Measurements from ENCODE around the gene TBC1D2.

TBC1D2 gene

GRCh38 chr9:98178874-98179850, 76.3 kb downstream of the TBC1D2 start:
- POLR2A ChIA-PET, result no interaction called here
- H3K4me1 ChIP-seq (ENCODE audit: control insufficient read depth, insufficient read depth, low read length), result no peaks in the 10 kb centered on the region
- CTCF ChIA-PET, result interaction anchor here (0.6 to 1.0 kb wide), 4 partner anchors 14 to 112 kb away, joined by 3 read pairs; no protein-coding TSS in a partner anchor
- no peaks in the 10 kb centered on the region for H3K36me3 ChIP-seq (ENCODE audit: control insufficient read depth in 2 of 2, insufficient read depth in 1 of 2, low read length in 2 of 2)
- H3K9me3 ChIP-seq (ENCODE audit: control insufficient read depth, insufficient read depth, low read depth, low read length), result no peaks in the 10 kb centered on the region
- TF ChIP-seq, protein P1, sequence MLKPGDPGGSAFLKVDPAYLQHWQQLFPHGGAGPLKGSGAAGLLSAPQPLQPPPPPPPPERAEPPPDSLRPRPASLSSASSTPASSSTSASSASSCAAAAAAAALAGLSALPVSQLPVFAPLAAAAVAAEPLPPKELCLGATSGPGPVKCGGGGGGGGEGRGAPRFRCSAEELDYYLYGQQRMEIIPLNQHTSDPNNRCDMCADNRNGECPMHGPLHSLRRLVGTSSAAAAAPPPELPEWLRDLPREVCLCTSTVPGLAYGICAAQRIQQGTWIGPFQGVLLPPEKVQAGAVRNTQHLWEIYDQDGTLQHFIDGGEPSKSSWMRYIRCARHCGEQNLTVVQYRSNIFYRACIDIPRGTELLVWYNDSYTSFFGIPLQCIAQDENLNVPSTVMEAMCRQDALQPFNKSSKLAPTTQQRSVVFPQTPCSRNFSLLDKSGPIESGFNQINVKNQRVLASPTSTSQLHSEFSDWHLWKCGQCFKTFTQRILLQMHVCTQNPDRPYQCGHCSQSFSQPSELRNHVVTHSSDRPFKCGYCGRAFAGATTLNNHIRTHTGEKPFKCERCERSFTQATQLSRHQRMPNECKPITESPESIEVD (tag by site-specific recombination; IDR thresholded peaks at IDR 0.05), result no peak
- TF ChIP-seq ZNF449 (tag by site-specific recombination; IDR thresholded peaks at IDR 0.05), result no peak
- TF ChIP-seq, protein P2, sequence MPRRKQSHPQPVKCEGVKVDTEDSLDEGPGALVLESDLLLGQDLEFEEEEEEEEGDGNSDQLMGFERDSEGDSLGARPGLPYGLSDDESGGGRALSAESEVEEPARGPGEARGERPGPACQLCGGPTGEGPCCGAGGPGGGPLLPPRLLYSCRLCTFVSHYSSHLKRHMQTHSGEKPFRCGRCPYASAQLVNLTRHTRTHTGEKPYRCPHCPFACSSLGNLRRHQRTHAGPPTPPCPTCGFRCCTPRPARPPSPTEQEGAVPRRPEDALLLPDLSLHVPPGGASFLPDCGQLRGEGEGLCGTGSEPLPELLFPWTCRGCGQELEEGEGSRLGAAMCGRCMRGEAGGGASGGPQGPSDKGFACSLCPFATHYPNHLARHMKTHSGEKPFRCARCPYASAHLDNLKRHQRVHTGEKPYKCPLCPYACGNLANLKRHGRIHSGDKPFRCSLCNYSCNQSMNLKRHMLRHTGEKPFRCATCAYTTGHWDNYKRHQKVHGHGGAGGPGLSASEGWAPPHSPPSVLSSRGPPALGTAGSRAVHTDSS (tag by site-specific recombination; IDR thresholded peaks at IDR 0.05), result no peak
- TF ChIP-seq, protein P3, sequence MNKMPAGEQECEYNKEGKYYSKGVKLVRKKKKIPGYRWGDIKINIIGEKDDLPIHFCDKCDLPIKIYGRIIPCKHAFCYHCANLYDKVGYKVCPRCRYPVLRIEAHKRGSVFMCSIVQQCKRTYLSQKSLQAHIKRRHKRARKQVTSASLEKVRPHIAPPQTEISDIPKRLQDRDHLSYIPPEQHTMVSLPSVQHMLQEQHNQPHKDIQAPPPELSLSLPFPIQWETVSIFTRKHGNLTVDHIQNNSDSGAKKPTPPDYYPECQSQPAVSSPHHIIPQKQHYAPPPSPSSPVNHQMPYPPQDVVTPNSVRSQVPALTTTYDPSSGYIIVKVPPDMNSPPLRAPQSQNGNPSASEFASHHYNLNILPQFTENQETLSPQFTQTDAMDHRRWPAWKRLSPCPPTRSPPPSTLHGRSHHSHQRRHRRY (tag by site-specific recombination; IDR thresholded peaks at IDR 0.05), result no peak
- H3K4me3 ChIP-seq (ENCODE audit: low read depth, low read length), result no peak overlapping the region
- no peak overlapping the region for H3K27ac ChIP-seq (ENCODE audit: extremely low read depth, low read depth, low read length)

DNA sequence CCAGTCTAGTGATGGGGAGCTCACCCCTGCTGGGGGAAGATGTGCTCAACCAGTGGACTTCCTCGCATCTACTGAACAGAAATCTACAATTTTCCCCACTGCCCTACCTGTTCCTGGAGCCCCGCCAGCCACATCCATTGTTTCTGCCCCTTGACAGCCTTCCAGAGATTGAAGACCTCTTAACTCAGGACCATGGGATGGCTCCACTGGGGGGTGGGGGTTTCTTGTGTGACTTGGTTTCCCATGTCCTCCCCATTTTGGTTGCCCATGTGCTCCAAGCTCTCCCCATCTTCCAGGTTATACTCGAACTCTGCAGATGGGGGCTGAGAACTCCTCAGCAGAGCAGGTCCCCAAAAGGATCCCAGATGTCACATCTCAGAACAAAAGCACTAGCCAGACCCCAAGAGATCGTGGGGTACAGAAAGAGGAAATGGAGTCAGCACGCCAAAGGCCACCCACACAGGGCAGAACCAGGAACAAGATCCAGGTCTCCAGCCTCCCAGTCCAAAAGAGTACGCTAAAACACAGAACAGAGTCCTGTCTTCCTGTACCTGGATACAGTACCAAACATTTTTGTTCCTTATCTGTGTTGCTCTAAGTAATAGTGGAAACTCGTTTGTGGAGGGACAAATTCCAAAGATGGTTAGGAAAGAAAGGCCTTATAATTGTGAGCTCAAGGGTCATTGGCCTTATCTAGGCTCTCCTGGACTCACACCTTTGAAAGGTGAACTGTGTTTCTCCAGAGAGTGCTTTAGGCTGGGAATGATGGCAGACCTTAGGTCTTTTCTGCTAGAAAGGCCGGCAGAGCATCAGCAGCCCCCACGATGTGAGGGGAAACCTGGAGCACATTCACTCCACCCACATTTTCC, 78.8 kb downstream of the TBC1D2 start:
- H3K27ac ChIP-seq (ENCODE audit: extremely low read depth, low read depth, low read length), result no peak overlapping the region
- POLR2A ChIA-PET, result interaction anchor here (0.6 kb wide), 1 partner anchor 110 kb away, joined by 3 read pairs; no protein-coding TSS in a partner anchor
- TF ChIP-seq ZNF596 (tag by site-specific recombination; IDR thresholded peaks at IDR 0.05) (no peak), ZBTB21 (tag by site-specific recombination; IDR thresholded peaks at IDR 0.05) (no peak), ZNF133 (tag by site-specific recombination; IDR thresholded peaks at IDR 0.05) (no peak), ZFHX2 (tag by site-specific recombination; conservative IDR thresholded peaks at IDR 0.05) (no peak), ZFP69B (tag by site-specific recombination; IDR thresholded peaks at IDR 0.05) (no peak), ZNF704 (tag by site-specific recombination; IDR thresholded peaks at IDR 0.05) (no peak), ZNF221 (tag by site-specific recombination; IDR thresholded peaks at IDR 0.05; ENCODE audit: borderline replicate concordance) (no peak), ZNF548 (tag by site-specific recombination; IDR thresholded peaks at IDR 0.05) (no peak)
- TF ChIP-seq, protein P2 (tag by site-specific recombination; IDR thresholded peaks at IDR 0.05), result no peak
- H3K9me3 ChIP-seq (ENCODE audit: control insufficient read depth, insufficient read depth, low read depth, low read length), result no peaks in the 10 kb centered on the region
- peaks cover 6% of the 10 kb centered on the region; the same call in 1 of the 2 replicates for H3K4me1 ChIP-seq (ENCODE audit: control insufficient read depth, insufficient read depth, low read length)
- H3K36me3 ChIP-seq (ENCODE audit: control insufficient read depth in 2 of 2, insufficient read depth in 1 of 2, low read length in 2 of 2), result no peaks in the 10 kb centered on the region
- CTCF ChIA-PET, result no interaction called here
- no peak overlapping the region for H3K4me3 ChIP-seq (ENCODE audit: low read depth, low read length)
